Stimulated activated naive CD8-positive, alpha-beta T cell treated with anti-CD3 and anti-CD28 coated beads, Interleukin-15, amount 100 ng/mL, for 72 hours (primary cell): ENCODE measurements around the gene TFE3.
A peak's percentile ranks its signal among the peaks of the same experiment; 100 is the strongest.

Experiments
- ATAC-seq: fragments of 150-1000 bp; cut with Tn5 transposase; 2 replicates; pipeline ENCODE4 v1.10.0; 2021; ENCODE audit warnings: mild to moderate bottlenecking, moderate library complexity
- DNase-seq, 2 donors: peaks; one replicate each; pipeline ENCODE4 v3.0.0; 2021 to 2022
- H3K27ac Mint-ChIP-seq, 2 donors: one replicate each; pipeline ENCODE4 v1.8.0; 2022; ENCODE audit warnings: mild to moderate bottlenecking in 2 of 2, mixed read lengths in 2 of 2, moderate library complexity in 2 of 2
- H3K27me3 Mint-ChIP-seq: one replicate; pipeline ENCODE4 v1.8.0; 2022; ENCODE audit warnings: mixed read lengths
- H3K4me1 Mint-ChIP-seq: one replicate; pipeline ENCODE4 v1.8.0; 2022; ENCODE audit warnings: mild to moderate bottlenecking, mixed read lengths
- H3K4me3 Mint-ChIP-seq, 2 donors: one replicate each; pipeline ENCODE4 v1.8.0; 2022; ENCODE audit warnings: mild to moderate bottlenecking in 2 of 2, mixed read lengths in 2 of 2, moderate library complexity in 1 of 2
- H3K9me3 Mint-ChIP-seq, 2 donors: one replicate each; pipeline ENCODE4 v1.8.0; 2022; ENCODE audit warnings: mixed read lengths in 2 of 2

Gene TFE3

DNA sequence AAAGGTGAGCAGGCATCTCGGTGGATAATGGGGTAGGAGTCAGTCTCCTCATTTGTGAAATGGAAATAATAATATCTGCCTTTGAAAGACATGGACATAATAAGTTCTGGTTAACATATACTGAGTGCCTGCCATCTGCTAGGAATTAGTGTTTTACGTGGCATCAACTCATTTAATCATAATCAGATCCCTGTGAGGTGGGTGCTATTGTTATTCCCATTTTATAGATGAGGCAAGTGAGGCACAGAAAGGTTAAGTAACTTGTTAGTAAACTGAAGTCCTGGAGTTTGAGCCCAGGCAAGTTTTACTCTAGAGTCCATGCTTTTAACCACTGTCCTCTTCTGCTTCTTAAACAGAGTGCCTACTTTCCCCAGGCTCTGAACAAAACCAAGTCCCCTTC lies 23.1 kb upstream of the TFE3 start:
- no peaks in the 10 kb centered on the region for H3K9me3 Mint-ChIP-seq
- H3K27ac Mint-ChIP-seq: no peak overlapping the region
- no peaks in the 10 kb centered on the region for H3K27me3 Mint-ChIP-seq
- H3K4me3 Mint-ChIP-seq: no peak overlapping the region
- ATAC-seq (no peak), DNase-seq (no peak)
- H3K4me1 Mint-ChIP-seq: no peaks in the 10 kb centered on the region

DNA sequence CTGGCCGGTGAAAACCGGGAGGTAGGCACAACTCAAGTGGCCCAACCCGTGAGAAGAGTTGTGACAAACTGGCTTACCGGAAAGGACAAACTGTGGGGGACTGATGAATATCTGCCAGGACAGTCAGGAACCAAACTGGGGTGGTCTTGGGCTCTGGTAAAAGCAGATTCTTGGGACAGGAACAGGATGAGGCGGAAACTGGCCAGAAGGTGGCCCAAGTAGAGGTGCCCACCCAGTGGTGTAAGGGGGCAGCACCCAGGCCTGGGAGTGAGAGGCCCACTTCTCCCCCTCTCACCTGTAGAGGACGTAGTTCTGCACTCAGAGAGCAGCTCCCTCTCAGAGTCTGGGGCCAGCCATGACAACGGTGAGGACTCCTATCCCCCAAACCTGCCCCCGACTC lies 21.6 kb upstream of the TFE3 start:
- DNase-seq (no peak), ATAC-seq (no peak)
- H3K27ac Mint-ChIP-seq: peak overlapping the region in 1 of 2 donors; percentile 76
- no peaks in the 10 kb centered on the region for H3K9me3 Mint-ChIP-seq
- no peaks in the 10 kb centered on the region for H3K4me1 Mint-ChIP-seq
- H3K27me3 Mint-ChIP-seq: no peaks in the 10 kb centered on the region
- H3K4me3 Mint-ChIP-seq: no peak overlapping the region

DNA sequence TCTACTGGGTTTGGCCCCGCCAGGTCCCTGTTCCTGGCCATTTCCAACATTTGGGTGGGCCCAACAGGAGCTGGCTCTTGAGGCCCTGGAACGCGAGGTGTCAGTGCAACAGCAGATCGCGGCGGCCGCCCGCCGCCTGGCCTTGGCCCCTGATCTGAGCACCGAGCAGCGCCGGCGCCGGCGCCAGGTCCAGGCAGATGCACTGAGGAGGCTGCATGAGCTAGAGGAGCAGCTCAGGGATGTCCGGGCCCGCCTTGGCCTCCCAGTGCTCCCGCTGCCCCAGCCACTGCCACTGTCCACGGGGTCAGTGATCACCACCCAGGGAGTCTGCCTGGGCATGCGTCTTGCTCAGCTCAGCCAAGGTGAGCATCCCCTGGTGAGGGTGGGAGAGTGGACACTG lies 21.1 kb upstream of the TFE3 start:
- no peak overlapping the region for H3K4me3 Mint-ChIP-seq
- peak overlapping the region in 1 of 2 donors; percentile 76 for H3K27ac Mint-ChIP-seq
- no peak for ATAC-seq
- no peaks in the 10 kb centered on the region for H3K4me1 Mint-ChIP-seq
- no peaks in the 10 kb centered on the region for H3K9me3 Mint-ChIP-seq
- no peak for DNase-seq
- no peaks in the 10 kb centered on the region for H3K27me3 Mint-ChIP-seq

GRCh38 chrX:49063715-49064114 lies 20.6 kb upstream of the TFE3 start:
- Mint-ChIP-seq H3K9me3 (no peaks in the 10 kb centered on the region), H3K27me3 (no peaks in the 10 kb centered on the region), H3K27ac (no peak overlapping the region), H3K4me3 (no peak overlapping the region), H3K4me1 (no peaks in the 10 kb centered on the region)
- no peak for DNase-seq
- ATAC-seq: no peak

GRCh38 chrX:49061916-49062315 lies 18.8 kb upstream of the TFE3 start:
- Mint-ChIP-seq H3K4me1 (peaks cover 11% of the 10 kb centered on the region), H3K27ac (no peak overlapping the region)

GRCh38 chrX:49061490-49061889 lies 18.3 kb upstream of the TFE3 start:
- Mint-ChIP-seq H3K4me1 (peaks cover 13% of the 10 kb centered on the region), H3K9me3 (no peaks in the 10 kb centered on the region), H3K4me3 (no peak overlapping the region), H3K27ac (no peak overlapping the region), H3K27me3 (no peaks in the 10 kb centered on the region)
- ATAC-seq (no peak), DNase-seq (no peak)

More at GRCh38 chrX:49061916-49062315, 18.8 kb upstream of the TFE3 start:
- H3K9me3 Mint-ChIP-seq: no peaks in the 10 kb centered on the region
- no peak for ATAC-seq
- no peaks in the 10 kb centered on the region for H3K27me3 Mint-ChIP-seq
- H3K4me3 Mint-ChIP-seq: no peak overlapping the region
- DNase-seq: no peak

GRCh38 chrX:49060914-49061313 lies 17.8 kb upstream of the TFE3 start:
- Mint-ChIP-seq H3K27ac (no peak overlapping the region), H3K4me1 (peaks cover 13% of the 10 kb centered on the region), H3K27me3 (no peaks in the 10 kb centered on the region), H3K9me3 (no peaks in the 10 kb centered on the region), H3K4me3 (no peak overlapping the region)
- DNase-seq (no peak), ATAC-seq (no peak)

GRCh38 chrX:49059681-49060085 lies 16.5 kb upstream of the TFE3 start:
- H3K4me3 Mint-ChIP-seq: no peak overlapping the region
- no peaks in the 10 kb centered on the region for H3K9me3 Mint-ChIP-seq
- ATAC-seq: no peak
- H3K4me1 Mint-ChIP-seq: peaks cover 21% of the 10 kb centered on the region
- H3K27ac Mint-ChIP-seq: no peak overlapping the region
- no peak for DNase-seq
- no peaks in the 10 kb centered on the region for H3K27me3 Mint-ChIP-seq

- Mint-ChIP-seq H3K4me3 (no peak overlapping the region), H3K27ac (no peak overlapping the region), H3K9me3 (no peaks in the 10 kb centered on the region), H3K27me3 (no peaks in the 10 kb centered on the region), H3K4me1 (peaks cover 26% of the 10 kb centered on the region)
- DNase-seq (no peak), ATAC-seq (no peak)
Measured at GRCh38 chrX:49059201-49059600, 16.0 kb upstream of the TFE3 start.

DNA sequence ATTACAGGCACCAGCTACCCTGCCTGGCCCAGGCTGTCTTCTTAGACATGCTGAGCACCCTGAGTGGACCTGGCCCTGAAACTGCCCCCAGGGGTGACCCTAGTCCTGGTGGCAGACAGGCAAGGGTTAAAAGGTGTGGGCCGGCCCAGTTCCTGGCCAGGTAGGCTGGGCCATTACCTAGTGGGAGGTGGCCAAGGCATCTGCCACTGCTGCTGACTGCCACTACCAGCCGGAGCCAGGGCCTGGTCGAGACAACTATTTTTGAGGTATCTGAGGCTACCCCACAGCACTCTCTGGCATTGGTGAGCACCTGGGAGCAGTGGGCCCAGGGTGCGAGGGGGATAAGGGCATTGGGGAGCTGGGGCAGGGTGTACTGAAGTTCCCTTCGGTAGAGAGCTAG lies 15.6 kb upstream of the TFE3 start, which contains the start of gene CCDC120:
CCDC120 (plus strand) TSS at position 206 of the 400 bp plus-strand sequence. CDS start 3,043 bp downstream, outside the sequence.
- Mint-ChIP-seq H3K27ac (peak within 1 kb of the TSS in 1 of 2 donors; percentile 95), H3K27me3 (no peaks in the 10 kb centered on the region), H3K4me1 (peaks cover 30% of the 10 kb centered on the region), H3K4me3 (no peak within 1 kb of the TSS), H3K9me3 (no peaks in the 10 kb centered on the region)
- DNase-seq: no peak
- ATAC-seq: no peak

DNA sequence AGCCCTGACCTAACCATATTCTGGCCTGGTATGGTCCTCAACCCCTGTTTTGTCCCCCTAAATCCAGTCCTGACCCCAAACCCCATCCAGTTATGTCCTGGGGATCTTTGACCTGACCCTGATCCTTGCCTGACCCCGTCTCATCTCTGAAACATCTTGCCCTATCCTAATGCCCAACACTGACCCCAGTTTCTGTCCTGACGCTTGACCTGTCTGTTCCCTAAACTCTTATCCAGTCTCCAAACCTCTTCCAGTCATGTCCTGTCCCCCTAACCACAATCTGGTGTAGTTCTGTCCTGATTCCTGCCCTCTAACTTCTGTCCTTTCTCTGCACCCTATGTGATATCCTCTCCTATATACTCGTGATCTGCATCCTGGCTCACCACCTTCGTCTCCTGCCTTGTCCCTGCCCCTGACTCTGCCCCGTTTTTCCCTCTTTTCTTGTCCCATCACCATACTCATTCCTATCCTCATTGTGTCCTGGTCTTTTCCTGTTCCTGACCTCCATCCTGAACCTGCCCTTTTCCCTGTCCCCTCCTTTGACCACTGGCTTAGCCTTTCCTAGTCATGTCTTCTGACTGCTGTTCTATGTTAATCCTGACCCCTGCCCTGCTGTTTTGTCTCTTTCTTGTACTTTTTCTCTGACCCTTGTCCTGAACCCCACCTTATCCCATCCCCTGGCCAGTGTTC lies 11.1 kb upstream of the TFE3 start:
- DNase-seq: no peak
- peak overlapping the region in 1 of 2 donors; percentile 85 for H3K27ac Mint-ChIP-seq
- peaks cover 42% of the 10 kb centered on the region for H3K4me1 Mint-ChIP-seq
- H3K9me3 Mint-ChIP-seq: peaks cover 0 to 5% of the 10 kb centered on the region in 2 donors
- peak overlapping the region; percentile 80 to 92 for H3K4me3 Mint-ChIP-seq
- no peak for ATAC-seq
- no peaks in the 10 kb centered on the region for H3K27me3 Mint-ChIP-seq

GRCh38 chrX:49053223-49054072 lies 10.3 kb upstream of the TFE3 start:
- peak overlapping the region; percentile 89 to 96 for H3K27ac Mint-ChIP-seq
- peaks cover 42% of the 10 kb centered on the region for H3K4me1 Mint-ChIP-seq
- peak; percentile 90 for ATAC-seq
- H3K27me3 Mint-ChIP-seq: no peaks in the 10 kb centered on the region
- H3K9me3 Mint-ChIP-seq: peaks cover 0 to 5% of the 10 kb centered on the region in 2 donors
- peak overlapping the region; percentile 80 to 92 for H3K4me3 Mint-ChIP-seq
- DNase-seq: peak; percentile 33 to 66

DNA sequence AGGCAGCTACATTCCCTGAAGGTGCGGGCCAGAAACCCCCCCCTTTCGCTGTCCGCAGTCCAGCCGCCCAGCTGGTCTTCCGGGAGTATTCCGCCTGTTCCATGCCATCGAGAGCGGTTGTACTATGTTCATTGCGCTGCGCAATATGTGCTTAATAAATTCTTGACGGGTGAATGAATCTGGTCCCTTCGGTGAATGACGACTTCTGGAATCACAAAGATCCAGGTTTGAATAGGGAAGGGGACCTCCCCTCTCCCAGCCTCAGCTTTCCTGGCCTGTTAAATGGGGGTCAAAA lies 777 bp upstream of the TFE3 start:
- peak overlapping the region; percentile 82 to 92 for H3K4me3 Mint-ChIP-seq

GRCh38 chrX:49042581-49043219 lies 457 bp downstream of the TFE3 start:
- Mint-ChIP-seq H3K4me3 (peak overlapping the region; percentile 92 to 94), H3K27ac (peak overlapping the region; percentile 95 to 98), H3K9me3 (no peaks in the 10 kb centered on the region), H3K27me3 (no peaks in the 10 kb centered on the region), H3K4me1 (peaks cover 43% of the 10 kb centered on the region)
- DNase-seq (no peak), ATAC-seq (no peak)

More for the DNA sequence above, 777 bp upstream of the TFE3 start:
- Mint-ChIP-seq H3K4me1 (peaks cover 41% of the 10 kb centered on the region), H3K9me3 (no peaks in the 10 kb centered on the region), H3K27me3 (no peaks in the 10 kb centered on the region), H3K27ac (peak overlapping the region; percentile 74 to 76)
- DNase-seq (no peak), ATAC-seq (no peak)

GRCh38 chrX:49041744-49042580 lies 1.2 kb downstream of the TFE3 start:
- peaks cover 43% of the 10 kb centered on the region for H3K4me1 Mint-ChIP-seq
- no peaks in the 10 kb centered on the region for H3K9me3 Mint-ChIP-seq
- ATAC-seq: no peak
- peak overlapping the region; percentile 95 to 98 for H3K27ac Mint-ChIP-seq
- DNase-seq: peak in 1 of 2 donors; percentile 15
- peak overlapping the region; percentile 92 to 94 for H3K4me3 Mint-ChIP-seq
- H3K27me3 Mint-ChIP-seq: no peaks in the 10 kb centered on the region
